Psoas muscle (tissue), 8 donors: ENCODE data around the gene MINDY3. TPM values are rescaled to one million over a fixed set of nuclear protein-coding genes. Genes with fewer than 3 reads are reported as not detected.

Source experiments
- ATAC-seq, 4 donors: fragments of 200-7000 bp; cut with Tn5 transposase; one replicate each; pipeline ENCODE4 v1.9.1; 2020; ENCODE audit warnings: moderate library complexity in 3 of 4, mild to moderate bottlenecking in 2 of 4
- DNase-seq, 2 donors: peaks; one replicate each; pipeline ENCODE4 v3.0.0-alpha.2; 2020
- H3K27ac ChIP-seq: fragments of 200-600 bp; one replicate; pipeline ENCODE4 v1.8.0; 2022
- H3K27me3 ChIP-seq, 3 donors: fragments of 200-600 bp in 1 of 3; one replicate each; pipeline versions ENCODE4 v1.6.1 to v1.8.0; 2013 to 2022; ENCODE audit warnings: low read length in 2 of 3, mild to moderate bottlenecking in 2 of 3, moderate library complexity in 1 of 3; ENCODE audit not compliant: insufficient read depth in 3 of 3
- H3K36me3 ChIP-seq, 2 donors: fragments of 200-600 bp in 1 of 2; one replicate each; pipeline versions ENCODE4 v1.6.1 to v1.8.0; 2013 to 2022; ENCODE audit warnings: low read depth in 1 of 2, mild to moderate bottlenecking in 1 of 2, moderate library complexity in 1 of 2; ENCODE audit not compliant: insufficient read depth in 1 of 2
- H3K4me1 ChIP-seq: fragments of 200-600 bp; one replicate; pipeline ENCODE4 v1.8.0; 2022
- H3K4me3 ChIP-seq: fragments of 200-600 bp; one replicate; pipeline ENCODE4 v1.8.0; 2022; ENCODE audit warnings: mild to moderate bottlenecking
- H3K9me3 ChIP-seq: fragments of 200-600 bp; one replicate; pipeline ENCODE4 v1.8.0; 2022
- CTCF ChIP-seq: fragments of 200-600 bp; IDR thresholded peaks from one replicate; pipeline ENCODE4 v1.8.0; 2022; ENCODE audit warnings: antibody characterized with exemption
- WGBS, 3 donors: extraction: QIAGEN DNeasy Blood & Tissue Kit; methylation state at CpG; one replicate each; pipeline versions ENCODE4 v1.1.6 to v1.1.7; 2013; 5-methylcytosine and 5-hydroxymethylcytosine counted together
- intact Hi-C, 2 donors: fragments of 100-400 bp; cut with DNase I; formaldehyde crosslinking; loops; one replicate each; pipeline versions ENCODE4 v1.11.0 to v1.14.2; 2022
- polyA plus RNA-seq, 3 donors: library from polyadenylated mRNA; stranded (reverse); fragments of 200-250 nt; gene quantifications; one replicate each; pipeline ENCODE4 v1.2.3, GENCODE V29; 2013
- total RNA-seq, 4 donors: library from RNA; stranded (reverse); fragmentation: NEBNext Ultra II Directional in 2 of 4; extraction: Animal tissue kit (Norgen Biotek cat#: 25700) in 2 of 4; gene quantifications; one replicate each; pipeline versions ENCODE4 v1.2.1 to v1.2.4, GENCODE V29; 2021 to 2023
- donor health status: healthy with polysubstance abuse.
- donor health status: DM: no; HTN: no; CAD: no; lungs with moderate emphysema.
- donor health status: Bipolar disorder and iron deficiency.
- donor health status: healthy.
- donor health status: DM: yes; HTN: yes; CAD: no.
- donor health status: DM: no; HTN: no; CAD: no.
- donor health status: DM: no; HTN: no; CAD: no.
- donor health status: DM: yes; HTN: yes; CAD: no.

The MINDY3 gene
- total and polyA plus RNA-seq, 7 donors, result 6.1 to 17.5 (median 9.9) TPM

- H3K4me3 ChIP-seq, result no peak overlapping the region
- 91 to 95% (median 94%) methylated on average over 4 of the region's 4 CpGs for WGBS, 3 donors
Measured at GRCh38 chr10:15804109-15804508, 56.2 kb downstream of the MINDY3 start.

GRCh38 chr10:15802375-15802949 lies 57.8 kb downstream of the MINDY3 start:
- no peak for ATAC-seq
- no peak for DNase-seq

More at GRCh38 chr10:15804109-15804508, 56.2 kb downstream of the MINDY3 start:
- no peak overlapping the region for H3K27ac ChIP-seq
- DNase-seq (no peak), ATAC-seq (no peak)
- H3K36me3 ChIP-seq, result peaks cover 0 to 3% of the 10 kb centered on the region in 2 donors
- peaks cover 4% of the 10 kb centered on the region for H3K9me3 ChIP-seq
- no peak for TF ChIP-seq CTCF
- no peaks in the 10 kb centered on the region for H3K27me3 ChIP-seq
- peaks cover 9% of the 10 kb centered on the region for H3K4me1 ChIP-seq
- intact Hi-C loops, result no loop called here

GRCh38 chr10:15801641-15802040 lies 58.7 kb downstream of the MINDY3 start:
- no peak for DNase-seq

More at GRCh38 chr10:15802375-15802949, 57.8 kb downstream of the MINDY3 start:
- H3K36me3 ChIP-seq, result peaks cover 0 to 3% of the 10 kb centered on the region in 2 donors
- 76 to 94% (median 89%) methylated on average over 3 of the region's 3 CpGs for WGBS, 3 donors
- intact Hi-C loops, result no loop called here
- peaks cover 4% of the 10 kb centered on the region for H3K9me3 ChIP-seq
- H3K27ac ChIP-seq, result no peak overlapping the region
- H3K4me3 ChIP-seq, result no peak overlapping the region
- TF ChIP-seq CTCF, result no peak
- no peaks in the 10 kb centered on the region for H3K27me3 ChIP-seq
- H3K4me1 ChIP-seq, result peaks cover 3% of the 10 kb centered on the region

GRCh38 chr10:15801147-15801546 lies 59.2 kb downstream of the MINDY3 start:
- WGBS, 3 donors, result 81 to 100% (median 95%) methylated on average over 1 of the region's 1 CpG
- no peak for TF ChIP-seq CTCF
- intact Hi-C loops, result no loop called here
- Histone ChIP-seq H3K4me1 (peaks cover 3% of the 10 kb centered on the region), H3K27me3 (no peaks in the 10 kb centered on the region), H3K4me3 (no peak overlapping the region), H3K9me3 (peaks cover 4% of the 10 kb centered on the region), H3K27ac (no peak overlapping the region), H3K36me3 (peaks cover 0 to 3% of the 10 kb centered on the region in 2 donors)
- ATAC-seq, result no peak
- no peak for DNase-seq

More at GRCh38 chr10:15801641-15802040, 58.7 kb downstream of the MINDY3 start:
- TF ChIP-seq CTCF, result no peak
- peaks cover 3% of the 10 kb centered on the region for H3K4me1 ChIP-seq
- intact Hi-C loops, result no loop called here
- 95 to 99% (median 98%) methylated on average over 3 of the region's 3 CpGs for WGBS, 3 donors
- H3K27me3 ChIP-seq, result no peaks in the 10 kb centered on the region
- no peak for ATAC-seq
- no peak overlapping the region for H3K4me3 ChIP-seq
- peaks cover 0 to 3% of the 10 kb centered on the region in 2 donors for H3K36me3 ChIP-seq
- H3K27ac ChIP-seq, result no peak overlapping the region
- peaks cover 4% of the 10 kb centered on the region for H3K9me3 ChIP-seq

- H3K27me3 ChIP-seq, result no peaks in the 10 kb centered on the region
- DNase-seq (no peak), ATAC-seq (no peak)
- H3K36me3 ChIP-seq, result peaks cover 0 to 22% of the 10 kb centered on the region in 2 donors
- H3K4me3 ChIP-seq, result no peak overlapping the region
- no peak overlapping the region for H3K27ac ChIP-seq
- 83 to 90% (median 86%) methylated on average over 2 of the region's 2 CpGs for WGBS, 3 donors
- H3K9me3 ChIP-seq, result peaks cover 4% of the 10 kb centered on the region
- intact Hi-C loops, result no loop called here
- no peak for TF ChIP-seq CTCF
- peaks cover under 1% of the 10 kb centered on the region for H3K4me1 ChIP-seq
Measured at GRCh38 chr10:15797346-15797745, 63.0 kb downstream of the MINDY3 start.
